Lower lobe of right lung (tissue), 2 donors: ENCODE measurements around the gene PRKAG3. TPM values are rescaled to one million over a fixed set of nuclear protein-coding genes. Genes with fewer than 3 reads are reported as not detected.
A peak's percentile ranks its signal among the peaks of the same experiment; 100 is the strongest.

Experiments
- ATAC-seq, 2 donors: fragments of 200-7000 bp; cut with Tn5 transposase; one replicate each; pipeline ENCODE4 v1.9.1; 2020 to 2022; ENCODE audit warnings: mild to moderate bottlenecking in 2 of 2, moderate library complexity in 2 of 2
- DNase-seq: peaks from one replicate; pipeline ENCODE4 v3.0.0-alpha.2; 2020
- H3K27ac ChIP-seq: fragments of 200-600 bp; one replicate; pipeline ENCODE4 v1.8.0; 2022
- H3K27me3 ChIP-seq: fragments of 200-600 bp; one replicate; pipeline ENCODE4 v1.8.0; 2022; ENCODE audit warnings: low read depth
- H3K36me3 ChIP-seq: fragments of 200-600 bp; one replicate; pipeline ENCODE4 v1.8.0; 2022; ENCODE audit warnings: mild to moderate bottlenecking
- H3K4me1 ChIP-seq: fragments of 200-600 bp; one replicate; pipeline ENCODE4 v1.8.0; 2022
- H3K4me3 ChIP-seq: fragments of 200-600 bp; one replicate; pipeline ENCODE4 v1.8.0; 2022; ENCODE audit warnings: mild to moderate bottlenecking
- H3K9me3 ChIP-seq: fragments of 200-600 bp; one replicate; pipeline ENCODE4 v1.8.0; 2022
- CTCF ChIP-seq: fragments of 200-600 bp; IDR thresholded peaks from one replicate; pipeline ENCODE4 v1.8.0; 2022; ENCODE audit warnings: antibody characterized with exemption, mild to moderate bottlenecking
- intact Hi-C: fragments of 100-400 bp; cut with DNase I; formaldehyde crosslinking; loops from one replicate; pipeline ENCODE4 v1.11.0; 2022
- total RNA-seq: library from RNA; stranded (reverse); fragmentation: NEBNext Ultra II Directional; extraction: Animal tissue kit (Norgen Biotek cat#: 25700); gene quantifications from one replicate; pipeline ENCODE4 v1.2.1, GENCODE V29; 2021
- donor health status: DM: no; HTN: yes; CAD: no; lungs with severe emphysema.

Gene PRKAG3
- total RNA-seq, 1 donor from 2014 or later = not detected

GRCh38 chr2:218821605-218822211 is 9.9 kb downstream of the PRKAG3 start:
- Histone ChIP-seq H3K27me3 (no peaks in the 10 kb centered on the region), H3K27ac (no peak overlapping the region), H3K4me1 (no peaks in the 10 kb centered on the region), H3K36me3 (peaks cover 17% of the 10 kb centered on the region), H3K4me3 (no peak overlapping the region), H3K9me3 (no peaks in the 10 kb centered on the region)
- ATAC-seq (no peak), DNase-seq (peak; percentile 33)
- TF ChIP-seq CTCF = no peak
- intact Hi-C loops = no loop called here

GRCh38 chr2:218820746-218821369 is 10.7 kb downstream of the PRKAG3 start:
- Histone ChIP-seq H3K27ac (peak overlapping the region; percentile 43), H3K36me3 (peaks cover 26% of the 10 kb centered on the region), H3K27me3 (no peaks in the 10 kb centered on the region), H3K4me3 (no peak overlapping the region), H3K4me1 (no peaks in the 10 kb centered on the region), H3K9me3 (no peaks in the 10 kb centered on the region)
- intact Hi-C loops = no loop called here
- ATAC-seq (peak; percentile 44 to 50), DNase-seq (peak; percentile 61)
- TF ChIP-seq CTCF = no peak

- no peak overlapping the region for H3K27ac ChIP-seq
- ATAC-seq (no peak), DNase-seq (peak; percentile 29)
- no peaks in the 10 kb centered on the region for H3K27me3 ChIP-seq
- intact Hi-C loops = no loop called here
- no peak for TF ChIP-seq CTCF
- H3K9me3 ChIP-seq = no peaks in the 10 kb centered on the region
- H3K36me3 ChIP-seq = peaks cover 44% of the 10 kb centered on the region
- no peak overlapping the region for H3K4me3 ChIP-seq
- H3K4me1 ChIP-seq = peaks cover 4% of the 10 kb centered on the region
Measured at GRCh38 chr2:218819093-218819492, 12.5 kb downstream of the PRKAG3 start.

GRCh38 chr2:218816561-218817011 is 15.0 kb downstream of the PRKAG3 start:
- no peaks in the 10 kb centered on the region for H3K27me3 ChIP-seq
- peaks cover 12% of the 10 kb centered on the region for H3K4me1 ChIP-seq
- no peak for TF ChIP-seq CTCF
- DNase-seq (no peak), ATAC-seq (no peak)
- intact Hi-C loops = no loop called here
- no peak overlapping the region for H3K27ac ChIP-seq
- H3K36me3 ChIP-seq = peaks cover 66% of the 10 kb centered on the region
- H3K9me3 ChIP-seq = no peaks in the 10 kb centered on the region
- H3K4me3 ChIP-seq = no peak overlapping the region

- Histone ChIP-seq H3K9me3 (no peaks in the 10 kb centered on the region), H3K36me3 (peaks cover 66% of the 10 kb centered on the region), H3K4me3 (no peak overlapping the region), H3K27ac (no peak overlapping the region), H3K4me1 (peaks cover 13% of the 10 kb centered on the region), H3K27me3 (no peaks in the 10 kb centered on the region)
- no peak for TF ChIP-seq CTCF
- no peak for DNase-seq
- no peak for ATAC-seq
- intact Hi-C loops = no loop called here
Measured at GRCh38 chr2:218815649-218816048, 16.0 kb downstream of the PRKAG3 start.
